Gastrocnemius medialis (tissue), 4 donors: ENCODE results near the gene CORO2A. TPM values are rescaled to one million over a fixed set of nuclear protein-coding genes. Genes with fewer than 3 reads are reported as not detected.

Experiments used
- ATAC-seq, 2 donors: fragments of 150-250 bp; one replicate each; pipeline ENCODE4 v1.9.1; 2016
- DNase-seq, 2 donors: peaks; one replicate each; pipeline ENCODE4 v3.0.0-alpha.2; 2019
- H3K27ac ChIP-seq, 4 donors: fragments of 200-600 bp; sonication (generic); 1 replicate in 1 of 4; 2 replicates in 3 of 4; pipeline ENCODE4 v1.5.1; 2016 to 2018; ENCODE audit warnings: mild to moderate bottlenecking in 2 of 4, moderate library complexity in 1 of 4
- H3K27me3 ChIP-seq, 3 donors: fragments of 200-600 bp; sonication (generic) in 2 of 3; 1 replicate in 1 of 3; 2 replicates in 2 of 3; pipeline versions ENCODE4 v1.5.1 to v1.6.0; 2016 to 2019; ENCODE audit warnings: mild to moderate bottlenecking in 1 of 3, moderate library complexity in 1 of 3
- H3K36me3 ChIP-seq, 2 donors: fragments of 200-600 bp; sonication (generic) in 1 of 2; one replicate each; pipeline ENCODE4 v1.5.1; 2017 to 2018
- H3K4me1 ChIP-seq, 2 donors: fragments of 200-600 bp; sonication (generic) in 1 of 2; one replicate each; pipeline ENCODE4 v1.5.1; 2016 to 2017; ENCODE audit warnings: mild to moderate bottlenecking in 2 of 2
- H3K4me3 ChIP-seq, 4 donors: fragments of 200-600 bp; sonication (generic) in 3 of 4; 1 replicate in 1 of 4; 2 replicates in 3 of 4; pipeline ENCODE4 v1.5.1; 2016 to 2019; ENCODE audit warnings: mild to moderate bottlenecking in 2 of 4
- H3K9me3 ChIP-seq, 3 donors: fragments of 200-600 bp; sonication (generic) in 2 of 3; 1 replicate in 1 of 3; 2 replicates in 2 of 3; pipeline ENCODE4 v1.5.1; 2016 to 2019
- CTCF ChIP-seq, 5 experiments: fragments of 450-650 bp in 3 of 5; fragments of 200-600 bp in 2 of 5; sonication (generic) in 2 of 5; IDR thresholded peaks in 4 of 5; conservative IDR thresholded peaks in 1 of 5; 1 replicate in 4 of 5; 2 replicates in 1 of 5; pipeline ENCODE4 v1.5.1; 2016 to 2019; ENCODE audit warnings: antibody characterized with exemption in 5 of 5, mild to moderate bottlenecking in 3 of 5, moderate library complexity in 3 of 5
- POLR2A ChIP-seq, 2 donors: fragments of 450-650 bp; IDR thresholded peaks; one replicate each; pipeline ENCODE4 v1.6.1; 2017; ENCODE audit warnings: antibody characterized with exemption in 2 of 2, mild to moderate bottlenecking in 2 of 2, moderate library complexity in 2 of 2
- in situ Hi-C, 4 donors: fragments of 200-750 bp; cut with MboI; loops; one replicate each; pipeline versions ENCODE4 v1.15.0 to v1.8.0; 2017; ENCODE audit warnings: low sequenced_read_pairs in 4 of 4
- intact Hi-C: fragments of 100-400 bp; cut with DNase I; formaldehyde crosslinking; loops from one replicate; pipeline ENCODE4 v1.15.1; 2023; ENCODE audit warnings: low total_unique reads
- total RNA-seq, 4 donors: library from RNA; depleted of rRNA; stranded (reverse); fragments of >200 nt; gene quantifications; one replicate each; pipeline versions ENCODE4 v1.1.0 to v1.2.3, GENCODE V29; 2016

Gene CORO2A
- total RNA-seq, 4 donors from 2014 or later, result 0.05 to 0.42 (median 0.19) TPM

GRCh38 chr9:98142925-98143481 is 49.4 kb downstream of the CORO2A start:
- intact Hi-C loops (no loop called here), in situ Hi-C loops (no loop called here)
- no peak for TF ChIP-seq POLR2A (IDR thresholded peaks at IDR 0.05)
- no peak for TF ChIP-seq CTCF (IDR thresholded peaks at IDR 0.05 in 4 of 5, conservative IDR thresholded peaks at IDR 0.05 in 1 of 5)
- no peaks in the 10 kb centered on the region for H3K9me3 ChIP-seq
- H3K27ac ChIP-seq, result no peak overlapping the region
- no peak overlapping the region for H3K4me3 ChIP-seq
- H3K27me3 ChIP-seq, result no peaks in the 10 kb centered on the region
- DNase-seq (no peak), ATAC-seq (no peak)
- H3K36me3 ChIP-seq, result no peaks in the 10 kb centered on the region
- H3K4me1 ChIP-seq, result no peaks in the 10 kb centered on the region

DNA sequence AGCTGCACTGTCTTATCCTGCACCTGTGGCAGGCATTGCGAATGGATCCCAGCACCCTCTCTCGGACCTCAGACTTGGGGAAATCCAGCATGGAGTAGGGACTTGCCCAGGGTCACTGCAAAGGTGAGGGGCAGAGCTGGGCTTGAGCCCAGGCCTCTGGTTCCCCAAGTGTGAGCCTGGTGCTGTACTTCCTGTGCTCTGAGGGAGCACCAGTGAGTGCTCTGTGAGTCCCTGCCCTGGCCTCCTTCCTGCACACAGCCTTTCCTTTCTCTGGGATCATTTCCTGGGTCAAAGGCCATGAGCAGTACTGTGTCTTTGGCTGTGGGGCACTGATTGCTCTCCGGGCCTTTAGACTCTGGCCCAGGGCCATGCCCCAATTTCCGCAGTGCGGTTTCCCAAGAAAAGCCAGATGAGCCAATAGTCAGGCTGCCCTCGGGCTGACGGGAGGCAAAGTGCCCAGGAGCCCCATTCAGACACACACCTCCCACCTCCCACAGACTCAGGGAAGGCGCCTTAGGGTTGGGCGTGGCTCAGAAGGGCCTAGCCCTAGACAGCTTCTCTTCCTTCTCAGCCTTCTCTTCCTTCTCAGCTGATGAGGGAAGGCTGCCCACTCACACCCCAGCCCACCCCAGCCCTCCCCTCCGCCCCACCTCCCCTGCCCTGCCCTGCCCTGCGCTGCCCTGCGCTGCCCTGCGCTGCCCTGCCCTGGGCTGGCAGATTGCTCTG is 50.1 kb downstream of the CORO2A start:
- in situ Hi-C loops, result no loop called here
- H3K27me3 ChIP-seq, result no peaks in the 10 kb centered on the region

GRCh38 chr9:98140503-98140902 is 51.9 kb downstream of the CORO2A start:
- H3K36me3 ChIP-seq, result no peaks in the 10 kb centered on the region
- H3K4me1 ChIP-seq, result no peaks in the 10 kb centered on the region
- no peaks in the 10 kb centered on the region for H3K27me3 ChIP-seq
- TF ChIP-seq POLR2A (IDR thresholded peaks at IDR 0.05) (no peak), CTCF (IDR thresholded peaks at IDR 0.05 in 4 of 5, conservative IDR thresholded peaks at IDR 0.05 in 1 of 5) (no peak)
- DNase-seq, result no peak
- in situ Hi-C loops, result no loop called here
- no peaks in the 10 kb centered on the region for H3K9me3 ChIP-seq
- no peak overlapping the region for H3K27ac ChIP-seq
- ATAC-seq, result no peak
- H3K4me3 ChIP-seq, result no peak overlapping the region
- intact Hi-C loops, result no loop called here

More for the DNA sequence above, 50.1 kb downstream of the CORO2A start:
- Histone ChIP-seq H3K4me1 (no peaks in the 10 kb centered on the region), H3K9me3 (no peaks in the 10 kb centered on the region), H3K36me3 (no peaks in the 10 kb centered on the region), H3K27ac (no peak overlapping the region), H3K4me3 (no peak overlapping the region)
- ATAC-seq, result no peak
- intact Hi-C loops, result no loop called here
- no peak for TF ChIP-seq POLR2A (IDR thresholded peaks at IDR 0.05)
- TF ChIP-seq CTCF (IDR thresholded peaks at IDR 0.05 in 4 of 5, conservative IDR thresholded peaks at IDR 0.05 in 1 of 5), result no peak
- DNase-seq, result no peak

GRCh38 chr9:98136489-98136888 is 55.9 kb downstream of the CORO2A start:
- no peaks in the 10 kb centered on the region for H3K36me3 ChIP-seq
- no peaks in the 10 kb centered on the region for H3K27me3 ChIP-seq
- DNase-seq (no peak), ATAC-seq (no peak)
- no peaks in the 10 kb centered on the region for H3K4me1 ChIP-seq
- no peak overlapping the region for H3K27ac ChIP-seq
- no peak overlapping the region for H3K4me3 ChIP-seq
- H3K9me3 ChIP-seq, result no peaks in the 10 kb centered on the region
- in situ Hi-C loops (no loop called here), intact Hi-C loops (no loop called here)
- TF ChIP-seq POLR2A (IDR thresholded peaks at IDR 0.05), result no peak
- no peak for TF ChIP-seq CTCF (IDR thresholded peaks at IDR 0.05 in 4 of 5, conservative IDR thresholded peaks at IDR 0.05 in 1 of 5)
